Measurements from ENCODE around the gene SLC15A5.

Gene SLC15A5

DNA sequence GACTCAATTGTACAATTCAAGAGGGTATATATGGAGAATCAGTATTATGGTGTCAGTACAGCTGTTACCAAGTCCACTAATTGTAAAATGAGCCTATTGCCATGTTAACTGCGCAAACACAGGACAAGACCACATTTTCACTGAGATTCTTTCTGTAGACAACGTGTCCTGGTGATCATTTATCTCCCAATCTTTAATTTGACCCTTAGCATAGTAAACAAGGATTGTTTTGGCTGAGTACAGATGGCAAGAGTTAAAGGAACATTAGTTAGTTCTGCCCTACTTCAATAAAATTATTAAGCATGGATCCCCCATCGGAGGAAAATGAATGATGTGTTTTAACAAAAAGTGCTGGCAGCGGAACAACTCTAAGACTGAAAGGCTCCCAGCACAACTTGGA is 36.1 kb downstream of the SLC15A5 start:
- no peak for DNase-seq (ENCODE audit: low spot score in 2 of 2)
- Histone ChIP-seq H3K4me3 (no peak overlapping the region), H3K27me3 (ENCODE audit: low read depth) (no peaks in the 10 kb centered on the region), H3K4me1 (no peaks in the 10 kb centered on the region), H3K36me3 (replicated peaks) (no peaks in the 10 kb centered on the region), H3K9me3 (no peaks in the 10 kb centered on the region)
- in situ Hi-C loops (cut with MboI; ENCODE audit: low sequenced_read_pairs) = no loop called here

DNA sequence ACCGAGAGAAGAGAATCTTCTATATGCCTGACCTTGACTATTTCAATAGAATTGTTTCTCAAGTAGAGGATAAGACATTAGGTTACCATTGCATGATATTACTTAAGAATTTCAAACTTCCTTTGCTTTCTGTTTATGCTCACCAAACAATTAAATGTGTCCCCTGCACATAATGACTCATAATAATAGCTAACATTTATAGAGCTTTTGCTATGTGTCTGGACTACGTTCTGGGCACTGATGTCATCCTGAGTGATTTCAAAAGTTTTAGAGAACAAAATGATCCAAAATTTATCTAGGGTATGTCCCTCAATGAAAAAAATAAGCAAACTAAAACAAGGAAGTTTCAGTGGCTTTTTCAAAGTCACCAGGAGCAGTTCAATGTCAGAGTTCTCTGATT is 38.8 kb downstream of the SLC15A5 start:
- H3K36me3 ChIP-seq (replicated peaks) = no peaks in the 10 kb centered on the region
- no peaks in the 10 kb centered on the region for H3K9me3 ChIP-seq
- in situ Hi-C loops (cut with MboI; ENCODE audit: low sequenced_read_pairs) = no loop called here
- no peaks in the 10 kb centered on the region for H3K4me1 ChIP-seq
- DNase-seq (ENCODE audit: low spot score in 2 of 2) = no peak
- H3K27me3 ChIP-seq (ENCODE audit: low read depth) = no peaks in the 10 kb centered on the region
- no peak overlapping the region for H3K4me3 ChIP-seq

DNA sequence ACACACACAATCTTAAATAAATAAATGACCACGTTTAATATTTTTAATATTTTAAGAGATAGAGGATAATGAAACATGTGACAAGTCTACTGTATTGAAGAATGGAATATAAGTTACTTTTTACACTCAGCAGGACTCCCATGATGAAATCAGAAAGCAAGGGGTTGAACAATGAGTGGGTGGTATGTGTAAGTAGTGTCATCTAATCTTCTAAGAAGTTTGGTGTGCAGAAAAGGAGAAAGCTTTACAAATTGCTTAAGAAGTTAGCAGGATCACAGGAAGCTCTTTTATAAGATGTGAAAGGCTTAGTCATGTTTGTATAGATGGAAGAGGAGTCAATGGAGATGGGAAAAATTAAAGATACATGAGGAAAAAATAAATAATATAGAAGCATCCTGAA is 47.8 kb downstream of the SLC15A5 start:
- no peaks in the 10 kb centered on the region for H3K27me3 ChIP-seq (ENCODE audit: low read depth)
- H3K4me3 ChIP-seq = no peak overlapping the region
- no peak for DNase-seq (ENCODE audit: low spot score in 2 of 2)
- no peaks in the 10 kb centered on the region for H3K4me1 ChIP-seq
- no peaks in the 10 kb centered on the region for H3K36me3 ChIP-seq (replicated peaks)
- H3K9me3 ChIP-seq = no peaks in the 10 kb centered on the region
- in situ Hi-C loops (cut with MboI; ENCODE audit: low sequenced_read_pairs) = no loop called here

DNA sequence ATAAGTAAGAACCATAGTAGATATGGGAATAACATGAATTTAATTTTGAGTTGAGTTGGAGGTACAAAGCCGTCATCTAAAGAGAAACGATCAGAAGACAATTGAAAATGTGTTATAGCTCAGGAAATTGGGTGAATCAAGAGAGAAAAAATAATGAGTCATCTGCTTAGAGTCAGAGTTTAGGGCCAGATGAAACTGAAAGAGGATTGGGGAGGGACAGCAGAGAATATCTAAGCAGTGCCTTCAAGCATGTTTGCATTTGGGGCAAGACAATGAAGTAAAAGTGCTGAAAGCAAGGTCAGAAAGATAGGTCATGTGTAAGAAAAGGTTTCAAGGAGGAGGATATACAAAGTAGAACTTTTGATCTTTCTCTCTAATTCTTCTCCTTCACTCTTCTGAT is 49.4 kb downstream of the SLC15A5 start:
- Histone ChIP-seq H3K27me3 (ENCODE audit: low read depth) (no peaks in the 10 kb centered on the region), H3K36me3 (replicated peaks) (no peaks in the 10 kb centered on the region), H3K9me3 (no peaks in the 10 kb centered on the region), H3K4me1 (no peaks in the 10 kb centered on the region), H3K4me3 (no peak overlapping the region)
- no peak for DNase-seq (ENCODE audit: low spot score in 2 of 2)
- in situ Hi-C loops (cut with MboI; ENCODE audit: low sequenced_read_pairs) = no loop called here

DNA sequence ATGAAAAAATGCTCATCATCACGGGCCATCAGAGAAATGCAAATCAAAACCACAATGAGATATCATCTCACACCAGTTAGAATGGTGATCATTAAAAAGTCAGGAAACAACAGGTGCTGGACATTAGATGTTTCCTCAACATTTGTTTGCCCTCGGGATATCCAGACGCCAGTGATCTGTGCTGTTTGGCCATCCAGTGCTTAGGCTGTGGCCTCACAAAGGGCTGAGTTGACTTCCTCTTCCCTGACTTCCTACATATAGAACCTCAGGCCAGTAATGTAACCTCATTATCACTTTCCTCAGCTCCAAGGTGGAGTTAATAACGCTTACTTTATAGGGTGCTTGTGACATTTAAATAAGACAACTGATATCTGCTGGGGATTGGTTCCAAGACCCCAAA is 51.8 kb downstream of the SLC15A5 start:
- DNase-seq (ENCODE audit: low spot score in 2 of 2) = no peak
- H3K4me1 ChIP-seq = no peaks in the 10 kb centered on the region
- H3K27me3 ChIP-seq (ENCODE audit: low read depth) = peaks cover 5% of the 10 kb centered on the region; the same call in 1 of the 2 replicates
- in situ Hi-C loops (cut with MboI; ENCODE audit: low sequenced_read_pairs) = no loop called here
- no peaks in the 10 kb centered on the region for H3K36me3 ChIP-seq (replicated peaks)
- H3K4me3 ChIP-seq = no peak overlapping the region
- H3K9me3 ChIP-seq = no peaks in the 10 kb centered on the region

DNA sequence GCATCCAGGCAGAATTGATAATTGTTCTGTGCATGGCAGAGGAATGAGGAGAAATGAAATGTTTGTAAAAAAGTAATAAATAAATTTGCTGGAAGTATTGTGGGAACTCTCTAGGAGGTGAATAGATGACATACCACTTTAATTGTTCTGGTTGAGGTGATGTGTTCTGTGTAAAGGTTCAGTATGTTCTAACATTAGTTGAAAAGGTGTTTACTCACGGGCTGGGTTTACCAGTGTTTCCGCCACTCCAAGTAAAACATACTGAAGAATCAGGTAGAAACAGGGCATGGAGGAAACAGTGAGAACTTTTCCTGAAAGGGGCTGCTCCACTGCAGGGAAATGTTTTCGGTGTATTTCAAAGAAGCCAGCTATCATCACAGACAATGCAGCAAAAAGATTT is 53.3 kb downstream of the SLC15A5 start:
- in situ Hi-C loops (cut with MboI; ENCODE audit: low sequenced_read_pairs) = no loop called here
- Histone ChIP-seq H3K9me3 (no peaks in the 10 kb centered on the region), H3K4me1 (no peaks in the 10 kb centered on the region), H3K27me3 (ENCODE audit: low read depth) (peaks cover 5% of the 10 kb centered on the region; the same call in 1 of the 2 replicates), H3K36me3 (replicated peaks) (no peaks in the 10 kb centered on the region), H3K4me3 (no peak overlapping the region)
- no peak for DNase-seq (ENCODE audit: low spot score in 2 of 2)

DNA sequence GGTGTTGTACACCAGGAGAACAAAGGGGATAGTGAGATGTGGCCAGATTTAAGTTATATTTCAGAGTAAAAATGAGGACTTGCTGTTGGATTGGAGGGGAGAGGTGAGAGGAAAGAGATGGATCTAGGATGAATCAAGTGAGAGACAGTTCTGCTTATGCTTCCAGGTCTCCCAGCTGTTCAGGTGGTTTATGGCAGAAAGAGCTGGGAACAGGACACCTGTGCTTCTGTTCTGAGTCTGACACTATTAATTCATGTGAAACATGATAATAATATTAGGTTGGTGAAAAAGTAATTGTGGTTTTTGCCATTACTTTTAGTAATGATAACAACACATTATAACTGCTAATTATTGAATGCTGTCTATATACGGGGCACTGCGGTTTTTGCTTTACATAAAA is 55.7 kb downstream of the SLC15A5 start:
- DNase-seq (ENCODE audit: low spot score in 2 of 2) = no peak

DNA sequence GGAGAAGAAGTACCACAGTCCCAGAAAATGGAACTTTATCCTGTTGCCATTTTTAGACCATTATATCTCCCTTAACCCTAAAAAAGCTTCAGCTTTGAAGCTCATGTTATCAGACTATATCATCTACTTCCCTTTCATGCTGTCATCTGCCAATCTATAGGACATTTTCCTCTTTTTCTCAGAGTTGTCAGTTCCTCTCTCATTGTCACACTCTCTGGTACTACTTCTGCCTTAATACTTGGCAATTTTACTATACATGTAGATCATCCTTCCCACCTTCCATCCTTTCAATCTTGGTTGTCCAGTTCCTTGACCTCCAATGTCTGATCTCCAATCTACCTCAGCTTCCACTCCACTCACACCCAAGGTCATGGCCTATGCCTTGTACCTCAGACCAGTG is 57.4 kb downstream of the SLC15A5 start:
- Histone ChIP-seq H3K36me3 (replicated peaks) (no peaks in the 10 kb centered on the region), H3K9me3 (no peaks in the 10 kb centered on the region), H3K27me3 (ENCODE audit: low read depth) (peaks cover 5% of the 10 kb centered on the region; the same call in 1 of the 2 replicates), H3K4me3 (no peak overlapping the region), H3K4me1 (no peaks in the 10 kb centered on the region)
- DNase-seq (ENCODE audit: low spot score in 2 of 2) = no peak
- in situ Hi-C loops (cut with MboI; ENCODE audit: low sequenced_read_pairs) = no loop called here

More for the DNA sequence above, 55.7 kb downstream of the SLC15A5 start:
- in situ Hi-C loops (cut with MboI; ENCODE audit: low sequenced_read_pairs) = no loop called here
- H3K4me1 ChIP-seq = no peaks in the 10 kb centered on the region
- peaks cover 5% of the 10 kb centered on the region; the same call in 1 of the 2 replicates for H3K27me3 ChIP-seq (ENCODE audit: low read depth)
- no peaks in the 10 kb centered on the region for H3K36me3 ChIP-seq (replicated peaks)
- no peak overlapping the region for H3K4me3 ChIP-seq
- no peaks in the 10 kb centered on the region for H3K9me3 ChIP-seq

DNA sequence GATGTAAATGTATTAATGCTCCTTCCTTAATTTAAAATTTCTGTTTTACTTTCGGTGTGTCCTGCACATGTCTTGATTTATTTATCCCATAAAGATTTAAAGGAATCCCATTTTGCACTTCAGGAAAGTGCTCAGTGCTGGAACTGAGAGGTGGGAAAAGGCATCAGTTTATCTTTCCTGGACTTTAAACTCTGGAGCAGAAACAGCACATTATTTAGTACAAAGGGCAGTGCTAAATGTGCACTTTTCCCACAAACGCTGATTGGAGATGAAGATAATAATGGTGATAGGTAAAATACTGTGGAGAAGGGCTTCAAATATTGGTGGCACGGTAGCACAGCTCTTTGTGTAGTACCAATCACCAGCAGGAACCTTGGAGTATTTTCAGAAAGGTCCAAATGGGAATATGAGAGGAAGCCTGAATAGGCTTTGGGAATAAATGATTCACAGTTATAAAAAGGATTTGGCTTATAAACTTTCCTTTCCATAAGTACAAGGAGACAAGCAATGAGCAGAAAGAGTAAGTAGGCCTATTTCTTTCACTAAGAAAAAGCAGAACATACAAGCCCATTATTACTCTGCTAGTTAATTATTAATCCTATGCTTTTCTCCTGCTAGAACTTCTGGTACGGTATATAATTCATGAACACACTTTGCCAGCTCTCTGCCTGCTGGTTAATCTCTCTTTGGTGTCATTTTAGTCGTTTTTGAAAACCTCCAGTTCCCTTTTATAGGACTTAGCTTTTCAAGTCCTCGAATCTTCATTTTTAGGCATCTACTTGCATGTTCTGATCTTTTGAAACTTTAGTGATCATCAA is 58.3 kb downstream of the SLC15A5 start:
- in situ Hi-C loops (cut with MboI; ENCODE audit: low sequenced_read_pairs) = no loop called here
- Histone ChIP-seq H3K4me3 (no peak overlapping the region), H3K4me1 (no peaks in the 10 kb centered on the region), H3K27me3 (ENCODE audit: low read depth) (peaks cover 5% of the 10 kb centered on the region; the same call in 1 of the 2 replicates), H3K36me3 (replicated peaks) (no peaks in the 10 kb centered on the region), H3K9me3 (no peaks in the 10 kb centered on the region)
- no peak for DNase-seq (ENCODE audit: low spot score in 2 of 2)

DNA sequence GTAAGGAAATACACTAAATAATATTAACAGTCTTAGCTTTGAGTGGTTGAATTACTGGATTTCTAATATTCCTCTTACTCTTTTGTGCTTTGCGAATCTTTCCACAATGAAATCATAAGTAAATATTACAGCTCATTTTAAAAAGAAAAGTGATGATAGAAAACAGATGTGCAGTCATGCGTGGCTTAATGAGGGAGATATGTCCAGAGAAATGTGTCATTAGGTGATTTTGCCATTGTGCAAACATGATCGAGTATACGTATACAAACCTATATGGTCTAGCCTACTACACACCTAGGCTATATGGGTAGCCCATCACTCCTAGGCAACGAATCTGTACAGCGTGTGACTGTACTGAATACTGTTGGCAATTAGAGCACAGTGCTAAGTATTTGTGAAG is 59.3 kb downstream of the SLC15A5 start:
- H3K9me3 ChIP-seq = no peaks in the 10 kb centered on the region
- peaks cover 5% of the 10 kb centered on the region; the same call in 1 of the 2 replicates for H3K27me3 ChIP-seq (ENCODE audit: low read depth)
- H3K4me3 ChIP-seq = no peak overlapping the region
- in situ Hi-C loops (cut with MboI; ENCODE audit: low sequenced_read_pairs) = no loop called here
- DNase-seq (ENCODE audit: low spot score in 2 of 2) = no peak
- no peaks in the 10 kb centered on the region for H3K36me3 ChIP-seq (replicated peaks)
- no peaks in the 10 kb centered on the region for H3K4me1 ChIP-seq

DNA sequence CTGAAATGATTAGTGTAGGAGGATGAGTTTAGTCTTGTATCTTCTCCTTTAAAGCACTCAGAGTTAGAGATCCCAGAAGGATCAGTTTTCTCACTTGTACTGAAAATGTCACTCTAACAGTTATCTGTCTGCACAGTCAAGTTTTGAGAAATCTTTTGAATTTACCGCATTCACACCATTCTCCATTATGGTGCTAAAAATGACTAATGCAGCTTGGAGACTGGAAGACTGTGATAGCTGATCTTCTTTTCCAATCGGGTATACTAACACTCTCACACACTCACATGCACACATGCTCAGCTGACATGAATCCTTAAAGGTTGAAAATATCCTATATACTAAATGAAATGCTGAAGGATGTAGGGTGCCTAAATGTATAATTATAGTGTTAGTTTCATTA is 65.8 kb downstream of the SLC15A5 start:
- in situ Hi-C loops (cut with MboI; ENCODE audit: low sequenced_read_pairs) = no loop called here

DNA sequence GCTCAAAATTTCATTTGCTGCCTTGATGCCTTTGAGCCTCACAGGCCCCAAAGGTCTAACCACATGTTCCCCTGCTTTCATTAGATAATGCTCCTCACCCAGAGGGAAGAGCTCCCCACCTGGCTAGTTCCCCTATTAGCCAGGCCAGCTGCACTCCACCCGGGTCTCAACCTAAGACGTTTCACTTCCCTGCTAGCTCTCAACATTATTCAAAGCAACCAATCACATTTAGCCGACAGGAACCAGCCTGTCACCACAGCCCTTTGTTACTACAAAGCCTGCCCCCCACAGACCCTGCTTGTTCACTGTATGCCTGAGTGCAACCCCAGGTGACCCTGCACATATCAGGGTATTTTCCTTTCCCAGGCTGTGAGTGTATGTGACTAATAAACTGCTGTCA is 78.6 kb downstream of the SLC15A5 start:
- Histone ChIP-seq H3K4me3 (no peak overlapping the region), H3K27me3 (ENCODE audit: low read depth) (no peaks in the 10 kb centered on the region; the same call in 1 of the 2 replicates), H3K36me3 (replicated peaks) (no peaks in the 10 kb centered on the region), H3K9me3 (no peaks in the 10 kb centered on the region), H3K4me1 (no peaks in the 10 kb centered on the region)
- DNase-seq (ENCODE audit: low spot score in 2 of 2) = no peak
- in situ Hi-C loops (cut with MboI; ENCODE audit: low sequenced_read_pairs) = no loop called here

More for the DNA sequence above, 65.8 kb downstream of the SLC15A5 start:
- DNase-seq (ENCODE audit: low spot score in 2 of 2) = no peak
- Histone ChIP-seq H3K4me3 (no peak overlapping the region), H3K9me3 (no peaks in the 10 kb centered on the region), H3K27me3 (ENCODE audit: low read depth) (no peaks in the 10 kb centered on the region), H3K36me3 (replicated peaks) (no peaks in the 10 kb centered on the region), H3K4me1 (no peaks in the 10 kb centered on the region)

DNA sequence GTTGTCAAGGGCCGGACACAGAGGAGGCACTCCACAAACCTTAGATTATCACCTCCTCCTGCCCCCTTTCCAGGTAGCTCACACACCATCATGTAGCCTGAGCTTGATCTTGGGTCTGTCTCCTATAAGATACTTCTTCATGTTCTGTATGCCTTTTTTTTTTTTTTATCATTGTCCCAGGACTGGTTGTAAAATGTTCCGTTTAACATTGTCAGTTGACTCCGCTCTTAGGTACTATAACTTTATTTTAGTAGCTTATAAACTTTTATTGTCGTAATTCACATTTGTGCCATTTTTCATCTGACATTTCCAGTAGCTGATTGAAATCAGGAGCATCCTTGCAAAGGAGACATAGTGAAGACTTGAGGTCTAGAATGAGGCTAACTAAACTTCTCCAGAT is 79.9 kb downstream of the SLC15A5 start:
- no peaks in the 10 kb centered on the region; the same call in 1 of the 2 replicates for H3K27me3 ChIP-seq (ENCODE audit: low read depth)
- in situ Hi-C loops (cut with MboI; ENCODE audit: low sequenced_read_pairs) = no loop called here
- no peaks in the 10 kb centered on the region for H3K4me1 ChIP-seq
- H3K9me3 ChIP-seq = no peaks in the 10 kb centered on the region
- no peak overlapping the region for H3K4me3 ChIP-seq
- H3K36me3 ChIP-seq (replicated peaks) = no peaks in the 10 kb centered on the region
- DNase-seq (ENCODE audit: low spot score in 2 of 2) = no peak

DNA sequence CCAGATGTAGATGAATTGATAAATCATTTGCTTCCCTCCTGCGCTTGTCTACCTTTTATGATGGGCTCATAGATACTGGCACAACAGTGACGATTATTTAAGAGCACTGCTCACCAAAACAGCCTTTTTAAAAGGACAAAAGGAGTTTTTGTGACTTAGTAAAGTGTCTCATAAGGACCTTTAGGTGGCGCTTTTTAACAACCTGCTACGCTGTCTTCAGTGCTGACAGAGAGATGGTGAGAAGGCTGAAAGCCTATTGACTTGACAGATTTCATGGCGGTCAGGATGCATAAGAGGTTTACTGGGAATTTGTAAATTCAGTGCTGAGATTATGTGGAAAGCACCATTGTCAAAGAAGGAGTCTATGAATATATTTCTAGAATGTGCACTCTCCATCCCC is 87.6 kb downstream of the SLC15A5 start:
- no peak overlapping the region for H3K4me3 ChIP-seq
- H3K9me3 ChIP-seq = no peaks in the 10 kb centered on the region
- in situ Hi-C loops (cut with MboI; ENCODE audit: low sequenced_read_pairs) = no loop called here
- DNase-seq (ENCODE audit: low spot score in 2 of 2) = peak; percentile 20 to 73
- H3K4me1 ChIP-seq = no peaks in the 10 kb centered on the region
- no peaks in the 10 kb centered on the region for H3K36me3 ChIP-seq (replicated peaks)
- H3K27me3 ChIP-seq (ENCODE audit: low read depth) = peaks cover 3% of the 10 kb centered on the region; the same call in 1 of the 2 replicates

Data from HAP-1 (cell line).